CD4-positive, alpha-beta T cell treated with Interleukin-6 at 100 ng/mL for 8 hours (primary cell): ENCODE results near the gene PDE2A.
A peak's percentile ranks its signal among the peaks of the same experiment; 100 is the strongest.

Source experiments
- DNase-seq: peaks from one replicate; pipeline ENCODE4 v3.0.0-alpha.2; 2020; ENCODE audit warnings: mixed read lengths, low spot score

PDE2A gene

DNA sequence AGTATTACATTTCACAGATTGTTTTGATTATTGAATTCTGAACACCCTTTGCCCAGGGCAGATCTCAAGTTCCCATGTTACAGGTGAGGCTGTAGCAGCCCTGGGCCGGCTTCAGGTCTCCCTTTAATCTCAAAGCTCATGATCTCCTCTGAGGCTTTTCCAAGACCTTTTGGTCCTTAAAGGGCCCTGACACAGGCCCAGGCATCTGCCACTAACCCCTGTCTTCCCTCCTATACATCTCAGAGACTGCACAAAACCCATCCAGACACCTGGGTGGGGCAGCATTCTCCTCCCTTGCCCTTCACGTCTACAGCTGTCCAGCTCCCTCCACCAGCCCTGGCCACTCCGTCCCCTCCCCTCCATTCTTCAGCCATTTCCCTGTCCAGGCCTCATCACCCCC is 37.8 kb downstream of the PDE2A start:
- no peak for DNase-seq

DNA sequence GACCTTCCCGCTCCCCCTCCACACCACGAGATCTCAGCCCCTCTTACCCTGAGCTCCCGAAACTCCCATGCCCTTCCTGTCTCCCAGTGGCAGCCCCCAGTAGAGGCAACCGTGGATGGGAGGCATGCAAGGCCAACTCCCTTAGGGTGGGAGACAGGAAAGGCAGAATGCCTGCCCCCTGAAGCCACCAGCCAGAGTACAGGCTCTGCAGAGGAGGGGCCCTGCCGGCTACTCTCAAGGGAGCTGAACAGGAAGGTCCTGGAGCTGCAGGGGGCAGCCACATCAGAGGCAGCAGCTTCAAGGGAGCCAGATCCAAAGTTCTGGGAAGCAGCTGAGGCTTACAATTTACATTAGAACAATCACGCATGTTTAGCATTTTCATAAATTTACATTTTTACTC is 38.3 kb downstream of the PDE2A start:
- no peak for DNase-seq

DNA sequence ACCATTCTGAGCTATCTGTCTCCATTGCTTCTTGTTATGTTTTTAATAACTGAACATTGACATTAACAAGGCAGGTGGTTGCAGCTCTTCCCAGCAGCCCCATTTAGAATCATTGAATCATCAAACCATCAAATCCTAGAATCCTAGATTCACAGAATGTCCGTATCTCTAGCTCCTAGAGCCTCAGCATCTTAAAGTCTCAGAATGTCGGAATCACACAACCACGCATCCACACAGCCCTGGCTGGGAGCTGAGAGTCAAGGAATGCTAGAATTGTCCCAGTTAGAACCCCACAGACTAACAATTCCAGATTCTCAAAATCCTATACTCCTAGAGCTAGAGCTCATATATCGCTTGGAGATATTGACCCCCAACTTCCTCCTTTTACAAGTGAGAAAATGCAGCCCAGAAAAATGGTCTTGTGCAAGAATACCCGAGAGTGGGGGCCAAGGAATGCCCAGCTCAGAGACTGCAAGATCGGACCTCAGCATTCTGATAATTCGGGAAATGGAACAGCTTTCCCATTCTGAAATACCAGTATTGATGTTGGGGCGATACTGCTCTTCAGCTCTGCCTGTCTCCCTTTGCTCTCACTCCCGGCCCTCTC is 38.8 kb downstream of the PDE2A start:
- no peak for DNase-seq

DNA sequence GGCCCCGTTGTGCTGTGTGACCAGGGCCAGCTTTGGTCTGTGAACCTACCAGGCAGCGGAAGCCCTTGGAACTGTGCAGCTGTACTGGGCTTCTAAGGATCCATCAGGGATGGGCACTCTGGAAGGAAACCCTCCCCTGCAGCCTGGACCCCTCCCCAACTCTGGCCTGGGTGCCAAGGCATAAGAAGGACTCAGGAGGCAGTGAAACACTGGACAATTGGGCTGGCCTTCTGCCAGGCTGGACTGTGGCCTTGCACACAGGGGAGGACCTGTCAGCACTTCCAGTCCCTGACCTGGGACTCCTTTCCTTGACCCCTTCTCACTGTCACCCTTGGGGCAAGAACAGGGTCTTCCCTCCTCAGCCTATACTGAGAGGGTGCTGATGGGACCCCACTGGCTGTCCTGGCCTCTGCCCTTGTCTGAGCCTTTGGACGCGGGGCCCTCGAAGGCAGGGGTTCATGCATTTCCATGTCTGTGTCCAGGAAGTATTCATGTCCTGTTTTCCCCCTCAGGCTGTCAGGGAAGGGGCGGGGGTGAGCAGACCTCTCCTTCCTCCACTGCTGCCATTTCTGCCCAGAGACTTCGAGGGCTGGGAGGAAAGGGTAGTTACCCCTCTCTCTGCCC is 39.6 kb downstream of the PDE2A start:
- no peak for DNase-seq

DNA sequence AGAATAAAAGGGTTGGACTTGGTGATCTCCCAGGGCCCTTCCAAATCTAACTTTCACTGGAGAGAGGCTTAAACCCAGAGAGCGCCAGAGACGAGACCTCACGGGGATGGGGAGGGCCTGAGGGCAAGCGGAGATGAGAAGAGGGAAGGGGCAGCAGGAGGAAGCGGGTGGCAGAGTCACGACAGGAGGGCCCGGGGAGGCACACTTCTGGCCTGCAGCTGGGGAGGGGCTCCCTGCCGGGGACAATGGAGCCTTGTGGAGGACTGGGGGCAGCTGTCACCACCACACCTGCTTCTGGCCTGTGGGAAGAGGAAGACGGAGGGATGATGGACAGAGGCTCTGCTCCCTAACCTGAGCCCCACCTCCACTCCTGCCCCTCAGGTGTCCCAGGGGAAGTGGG is 40.2 kb downstream of the PDE2A start:
- DNase-seq = no peak

DNA sequence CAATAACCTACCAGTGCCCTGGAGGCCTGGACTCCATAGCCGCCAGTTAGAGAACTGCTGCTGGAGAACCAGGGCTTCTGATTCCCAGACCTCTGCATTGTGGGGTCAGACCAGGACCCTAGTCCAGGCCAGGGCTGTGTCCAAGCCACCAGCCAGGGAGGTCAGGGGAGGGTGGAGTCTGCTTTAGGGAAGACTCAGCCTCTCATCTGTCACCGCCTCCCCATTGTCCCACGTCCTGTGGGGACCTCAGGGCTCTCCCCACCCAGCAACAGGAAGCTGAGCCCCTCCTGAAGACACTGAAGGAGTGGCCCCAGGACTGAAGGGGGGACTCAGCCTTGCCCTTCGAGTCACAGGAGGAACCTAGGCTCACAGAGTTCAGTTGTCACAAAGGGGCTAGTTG is 41.2 kb downstream of the PDE2A start:
- DNase-seq = no peak

DNA sequence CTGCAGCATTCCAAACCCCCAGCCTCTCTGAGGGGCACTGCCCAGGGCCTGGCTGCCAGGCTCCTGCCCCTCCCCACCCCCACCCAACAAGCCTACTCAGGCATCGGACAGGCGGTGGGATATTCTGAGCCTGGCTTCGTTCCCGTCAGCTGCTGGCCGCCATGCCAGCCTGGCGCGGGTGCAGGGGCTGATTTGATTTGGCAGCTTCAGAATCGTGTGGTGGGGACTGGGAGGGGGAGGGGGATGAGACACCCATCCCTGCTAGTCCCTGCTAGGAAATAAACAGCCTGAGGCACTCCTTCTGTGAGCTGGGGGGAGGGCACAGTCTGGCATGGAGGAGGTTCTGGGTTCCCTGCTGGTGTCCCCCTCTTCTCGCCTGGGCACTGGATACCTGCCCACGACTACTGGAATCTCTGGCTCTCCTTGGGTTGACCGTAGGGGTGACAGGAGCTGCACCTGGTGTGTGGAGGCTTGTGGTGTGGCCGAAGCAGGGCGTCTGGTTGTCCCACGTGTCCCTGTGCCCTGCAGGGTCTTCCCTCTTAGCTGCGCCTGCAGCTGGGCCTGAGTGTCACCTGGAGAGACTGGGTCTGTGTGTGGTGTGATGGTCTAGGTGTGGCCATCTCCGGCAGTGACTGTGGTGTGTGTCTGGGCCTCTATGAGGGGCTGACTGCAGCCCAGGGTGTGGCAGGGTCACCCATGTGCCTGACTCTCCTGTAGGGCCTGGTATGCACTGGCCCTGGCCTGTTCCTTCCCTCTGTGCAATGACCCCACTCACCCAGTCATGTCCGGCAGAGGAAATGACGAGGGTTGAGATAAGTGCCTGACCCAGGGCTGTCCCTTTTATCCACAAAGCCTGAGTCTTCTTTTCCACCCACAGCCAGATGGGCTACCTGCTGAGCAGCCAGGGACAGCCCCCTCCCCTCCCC is 42.2 kb downstream of the PDE2A start:
- no peak for DNase-seq

DNA sequence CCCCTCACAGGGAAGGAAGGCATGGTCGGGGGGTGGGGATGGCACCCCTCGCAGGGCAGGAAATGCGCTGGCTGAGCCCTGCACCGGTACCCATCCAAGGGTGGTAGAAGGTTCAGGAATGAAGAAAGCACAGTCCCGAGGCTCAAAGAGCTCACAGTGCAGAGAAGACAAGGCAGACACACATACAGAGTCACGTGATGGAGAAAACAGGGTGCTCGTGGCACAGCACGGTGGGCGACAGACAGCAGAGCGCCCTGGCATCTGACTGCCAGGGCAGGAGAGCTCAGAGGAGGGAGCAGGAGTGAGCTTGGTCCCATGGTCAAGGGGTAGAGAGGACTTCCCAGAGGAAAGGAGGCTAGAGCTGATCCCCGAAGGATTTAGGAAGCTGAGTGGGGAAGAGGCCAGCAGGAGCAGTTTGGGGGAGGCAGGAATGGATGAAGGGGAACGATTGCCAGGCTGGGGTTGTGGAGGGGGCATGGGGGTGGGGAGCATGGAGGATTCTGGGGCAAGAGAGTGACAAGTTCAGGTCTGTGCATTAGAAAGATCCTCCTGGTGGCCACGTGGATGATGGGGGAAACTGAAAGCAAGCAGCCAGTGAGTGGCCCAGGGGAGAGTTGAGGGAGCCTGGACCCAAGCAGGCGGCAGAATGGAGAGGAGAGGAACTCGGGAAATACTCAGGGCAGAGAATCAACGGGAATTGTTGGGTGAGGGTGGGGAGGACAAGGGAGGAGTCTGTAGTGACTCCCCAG is 43.9 kb downstream of the PDE2A start:
- no peak for DNase-seq

DNA sequence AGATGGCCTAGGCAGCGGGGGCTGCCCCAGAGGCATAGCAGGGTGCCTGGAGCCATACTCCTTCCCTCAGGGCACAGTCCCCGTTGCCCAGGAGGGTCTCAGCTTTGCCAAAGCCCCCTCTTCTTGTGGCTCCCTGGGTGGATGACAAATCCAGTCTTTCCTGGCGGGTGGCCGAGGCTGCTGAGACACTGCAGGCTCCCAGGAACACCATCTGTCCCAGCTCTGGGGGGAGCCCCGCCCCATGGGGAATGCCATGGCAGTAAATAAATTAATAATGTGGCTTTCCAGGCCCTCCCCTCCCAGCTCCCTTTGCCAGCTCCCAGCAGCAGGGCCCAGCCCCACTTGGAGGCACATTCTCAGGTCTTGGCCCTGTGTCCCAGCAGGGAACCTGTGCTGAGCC is 45.0 kb downstream of the PDE2A start:
- no peak for DNase-seq

DNA sequence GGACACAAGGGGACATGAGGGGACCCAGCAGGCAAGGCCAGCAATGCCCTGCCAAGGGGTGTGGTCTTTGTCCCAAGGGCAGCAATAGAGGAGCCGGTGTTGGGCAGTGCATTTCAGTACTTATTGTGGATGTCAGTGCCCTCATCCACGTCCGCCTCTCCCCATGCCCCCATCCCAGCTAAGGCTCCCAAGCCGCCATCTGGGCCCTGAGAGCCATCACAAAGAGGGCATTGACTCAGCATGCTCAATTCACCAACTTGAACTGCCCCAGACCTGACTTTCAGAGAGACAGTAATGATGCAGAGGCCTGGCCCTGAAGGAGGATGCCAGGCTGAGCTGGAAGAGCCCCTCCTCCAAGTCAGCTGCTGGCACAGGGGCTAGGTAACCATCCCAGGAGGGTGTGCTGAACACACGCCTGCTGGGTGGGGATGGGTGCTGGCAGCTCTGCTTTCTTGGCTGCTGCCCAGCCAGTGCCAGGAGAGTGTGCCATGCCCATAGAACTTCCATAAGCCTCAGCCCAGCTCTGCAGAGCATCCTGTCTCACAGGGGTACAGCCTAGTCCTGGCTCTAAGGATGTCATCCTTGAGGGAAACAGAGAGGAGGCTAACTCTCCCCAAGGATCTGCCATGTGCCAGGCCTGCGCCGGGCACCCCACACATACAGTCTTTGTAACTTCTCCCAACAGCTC is 46.5 kb downstream of the PDE2A start:
- DNase-seq = no peak

DNA sequence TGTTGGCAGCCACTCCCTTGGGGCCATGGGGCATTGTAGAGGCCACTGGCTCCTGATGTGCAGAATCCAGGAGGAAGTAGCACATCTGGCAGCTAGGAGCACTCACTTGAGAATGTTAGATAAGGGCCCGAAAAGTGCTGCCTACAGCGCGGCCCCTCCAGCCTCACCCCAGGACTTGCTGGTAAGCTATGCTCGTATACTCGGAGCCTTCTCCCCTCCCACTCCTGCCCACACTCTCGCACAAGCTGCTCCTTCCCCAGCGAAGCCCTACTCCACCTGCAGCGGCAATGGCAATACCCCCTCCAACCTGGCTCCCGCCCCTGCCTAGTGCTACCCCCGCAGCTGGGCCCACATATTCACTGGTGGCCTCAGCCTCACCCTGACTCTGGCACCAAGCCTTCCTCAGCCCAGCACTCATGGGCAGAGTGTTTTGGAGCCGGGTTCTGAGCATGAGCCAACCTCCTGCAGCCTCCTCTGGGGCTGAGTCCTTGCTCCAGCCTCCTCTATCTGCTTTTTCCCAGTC is 47.7 kb downstream of the PDE2A start:
- no peak for DNase-seq

DNA sequence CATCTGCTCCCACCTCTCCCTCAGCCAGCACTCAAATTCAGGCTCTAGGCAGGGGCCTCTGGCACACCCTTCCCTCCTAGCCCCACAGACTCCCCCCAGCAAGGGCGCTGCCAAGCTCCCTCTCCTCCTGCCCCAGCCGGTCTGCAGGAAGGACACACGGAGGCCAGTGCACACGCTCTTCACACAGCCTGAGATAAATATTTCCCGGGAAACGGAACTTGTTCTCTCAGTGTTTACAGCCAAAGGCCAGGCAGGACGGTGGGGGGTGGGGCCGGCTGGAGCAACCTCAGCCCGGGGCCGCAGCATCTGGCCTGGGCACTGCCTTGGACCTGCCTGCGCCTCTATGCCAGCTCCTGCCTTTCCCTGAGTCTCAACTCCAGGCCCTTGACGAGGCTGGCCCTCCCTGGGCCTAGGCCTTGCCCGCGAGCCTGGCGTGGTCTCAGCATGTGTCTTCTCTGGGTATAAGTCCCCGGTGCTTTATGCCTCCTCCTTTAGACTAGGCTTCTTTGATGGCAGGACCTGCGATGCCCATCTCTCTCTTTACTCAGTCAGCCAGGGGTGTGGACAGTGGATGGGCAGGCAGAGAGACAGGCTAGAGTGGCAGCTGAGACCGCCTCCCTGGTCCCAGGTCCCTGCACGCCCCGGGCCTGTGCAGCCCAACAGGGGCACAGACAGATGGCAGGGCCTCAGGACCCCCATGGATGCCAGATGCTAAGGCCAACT is 48.4 kb downstream of the PDE2A start:
- DNase-seq = no peak

DNA sequence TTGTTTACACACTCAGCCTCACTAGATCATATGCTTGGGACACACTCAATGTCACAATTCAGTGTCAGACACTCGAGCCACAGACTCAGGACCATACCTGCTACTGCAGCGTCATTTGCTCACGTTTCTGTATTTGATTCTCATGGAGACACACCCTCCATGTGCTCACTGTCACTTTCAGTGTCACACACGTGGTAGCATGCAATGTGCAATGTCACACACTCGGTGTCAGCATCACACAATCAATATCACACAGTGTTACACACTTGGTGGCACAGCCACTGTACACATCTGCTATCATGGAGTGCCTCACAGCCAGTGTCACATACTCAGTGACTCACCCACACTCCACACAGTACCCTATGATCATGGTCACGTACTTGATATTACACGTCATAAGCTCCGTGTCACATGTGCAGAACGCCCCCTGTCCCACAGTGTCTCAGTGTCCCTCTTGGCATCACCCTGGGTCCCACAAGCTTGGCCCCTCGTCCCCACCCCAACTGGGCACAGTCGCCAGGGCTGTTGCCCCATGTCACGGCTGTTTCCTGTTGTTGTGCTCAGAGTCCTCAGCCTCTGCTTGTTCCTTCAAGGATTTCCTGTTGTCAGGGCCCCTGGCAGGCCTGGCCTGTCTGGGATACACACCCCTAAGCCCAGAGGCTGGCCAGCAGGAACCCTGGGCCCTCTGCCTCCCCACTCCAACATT is 49.6 kb downstream of the PDE2A start:
- DNase-seq = no peak

DNA sequence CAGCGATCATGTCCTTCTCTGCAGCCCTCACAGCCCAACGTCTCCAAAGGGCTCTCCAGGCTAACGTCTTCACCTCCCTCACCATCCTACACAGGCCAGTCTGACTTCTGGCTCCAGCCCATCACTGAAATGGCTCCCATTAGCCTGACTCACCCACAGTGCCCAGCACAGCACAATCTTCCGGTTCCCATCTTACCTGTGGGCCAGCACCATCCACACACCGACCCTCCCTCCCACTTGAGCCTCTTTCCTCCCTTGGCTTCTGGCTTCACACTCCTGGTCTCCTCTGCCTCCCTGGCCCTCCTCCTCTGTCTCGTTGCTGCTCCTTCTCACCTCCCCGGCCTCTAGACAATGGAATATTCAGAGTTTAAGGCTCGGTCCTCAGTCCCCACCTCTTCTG is 51.2 kb downstream of the PDE2A start:
- DNase-seq = no peak

DNA sequence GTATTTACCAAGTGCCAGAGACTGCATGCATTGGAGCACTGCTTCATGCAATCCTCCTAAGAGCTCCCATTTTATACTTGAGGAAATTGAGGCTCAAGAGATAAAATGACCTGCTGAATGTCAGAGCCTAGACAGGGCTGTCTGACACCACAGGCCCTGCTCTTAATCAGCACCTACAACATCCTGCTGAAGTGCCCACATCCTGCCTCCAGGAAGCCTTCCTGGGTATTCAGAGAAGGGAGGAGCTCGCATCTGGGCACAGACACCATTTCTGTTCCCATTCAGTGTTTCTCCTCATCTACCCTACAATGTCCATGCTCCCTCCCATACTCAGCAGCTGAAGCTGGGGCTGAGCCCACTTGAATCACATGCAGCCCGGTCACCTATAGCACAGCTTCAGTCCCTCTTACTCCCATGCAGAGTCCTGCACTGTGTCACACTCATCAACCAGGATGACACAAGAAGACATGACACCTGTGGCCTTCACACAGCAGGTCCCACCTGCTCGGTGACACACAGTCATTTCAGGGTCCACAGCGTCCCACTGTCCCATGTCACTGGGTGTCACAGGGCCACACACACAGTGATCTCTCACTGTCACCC is 53.1 kb downstream of the PDE2A start:
- DNase-seq = peak; percentile 14

DNA sequence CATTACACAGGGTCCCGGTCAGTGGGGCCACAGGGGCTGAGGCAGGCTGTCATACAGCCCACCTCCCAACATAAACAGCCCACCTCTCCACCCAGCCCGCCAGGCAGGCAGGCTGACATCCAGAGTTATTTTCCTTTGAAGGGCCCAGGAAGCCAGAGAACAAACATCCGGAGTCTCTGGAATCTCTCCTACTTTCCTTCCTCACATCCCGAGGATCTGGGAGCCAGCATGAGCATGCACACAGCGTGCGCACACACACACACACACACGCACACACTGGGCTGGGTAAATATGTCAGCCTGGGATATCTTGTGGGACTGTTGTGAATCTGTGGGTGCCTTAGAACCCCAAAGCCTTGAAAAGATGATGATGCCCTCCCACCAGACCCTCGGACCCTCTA is 55.4 kb downstream of the PDE2A start:
- DNase-seq = no peak

DNA sequence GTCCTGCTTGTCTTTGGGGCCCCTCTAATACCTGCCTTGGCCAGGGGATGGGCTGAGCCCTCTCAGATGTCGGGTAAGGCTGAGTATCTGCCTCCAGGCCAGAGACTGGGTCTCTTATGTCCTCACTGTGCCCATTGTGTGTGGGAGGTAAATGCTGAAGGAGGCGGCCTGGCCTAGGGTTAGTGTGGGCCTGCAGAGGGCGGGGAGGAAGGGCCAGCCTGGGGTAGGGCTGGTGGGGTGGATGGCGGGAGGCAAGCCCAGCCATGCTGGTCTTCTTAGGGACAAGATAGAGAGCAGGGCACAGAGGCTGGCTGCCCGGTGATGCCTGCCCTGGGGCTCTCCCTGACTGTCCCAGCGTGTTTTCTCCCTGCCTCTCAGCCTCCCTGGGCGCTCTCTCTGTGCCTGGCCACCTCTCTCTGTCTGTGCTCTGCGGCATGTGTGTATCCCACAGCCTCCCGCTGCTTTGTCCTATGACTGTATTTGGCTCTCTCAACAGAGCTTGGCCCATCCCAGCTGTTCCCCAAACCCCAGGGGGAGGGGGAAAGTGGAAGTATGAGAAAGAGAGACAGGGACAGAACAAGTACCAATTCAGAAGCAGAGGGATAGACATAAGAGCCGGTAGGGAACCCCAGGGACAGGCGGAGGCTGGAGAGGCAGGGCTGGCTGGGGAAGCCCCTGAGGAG is 57.0 kb downstream of the PDE2A start:
- no peak for DNase-seq

DNA sequence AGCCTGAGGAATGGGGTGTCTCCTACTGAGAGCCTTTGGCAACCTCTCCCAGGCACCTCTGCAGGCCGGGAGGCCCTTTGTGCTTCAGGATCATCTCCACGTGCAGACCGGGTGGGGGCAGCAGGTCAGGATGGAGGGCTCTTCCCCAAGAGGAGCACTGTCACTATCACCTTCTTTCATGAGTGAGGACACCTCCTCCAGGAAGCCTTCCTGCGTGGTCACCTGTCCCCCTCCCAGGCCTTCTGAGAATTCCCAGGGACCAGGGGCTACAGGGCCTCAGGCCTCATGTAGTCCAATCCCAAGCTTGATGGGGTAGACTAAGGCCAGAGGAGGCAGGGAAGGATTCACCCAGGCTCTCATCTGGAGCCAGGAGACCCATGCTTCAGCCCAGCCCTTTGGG is 57.6 kb downstream of the PDE2A start:
- no peak for DNase-seq

DNA sequence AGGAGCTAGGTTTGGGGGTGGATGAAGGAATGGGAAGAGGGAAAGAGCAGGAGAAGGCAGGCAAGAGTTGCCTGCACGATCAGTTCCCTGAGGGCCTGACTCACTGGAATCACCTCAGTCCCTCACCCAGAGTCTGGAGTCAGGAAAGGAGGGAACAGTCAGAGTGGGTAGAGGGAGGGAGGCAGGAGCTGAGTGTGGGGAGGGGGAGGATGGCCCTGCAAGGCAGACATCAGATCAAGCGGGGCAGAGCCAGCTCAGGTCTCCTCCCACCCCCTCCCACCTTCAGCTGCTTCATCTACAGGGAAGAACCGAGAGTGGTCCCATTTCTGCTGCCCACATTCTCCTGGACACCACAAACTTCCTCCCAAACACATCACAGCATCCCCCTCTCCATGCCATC is 58.9 kb downstream of the PDE2A start:
- no peak for DNase-seq
